Right lobe of liver (tissue), 6 donors: ENCODE results near the gene SNED1. TPM values are rescaled to one million over a fixed set of nuclear protein-coding genes. Genes with fewer than 3 reads are reported as not detected.
A peak's percentile ranks its signal among the peaks of the same experiment; 100 is the strongest.

Experiments
- ATAC-seq, 4 donors: fragments of 200-7000 bp; cut with Tn5 transposase; one replicate each; pipeline ENCODE4 v1.9.1; 2020; ENCODE audit warnings: mild to moderate bottlenecking in 4 of 4, moderate library complexity in 4 of 4
- DNase-seq, 3 donors: peaks; one replicate each; pipeline ENCODE4 v3.0.0-alpha.2; 2020
- H3K27ac ChIP-seq, 3 donors: fragments of 200-600 bp; one replicate each; pipeline ENCODE4 v1.8.0; 2022
- H3K27me3 ChIP-seq, 2 donors: fragments of 200-600 bp; one replicate each; pipeline ENCODE4 v1.8.0; 2022
- H3K36me3 ChIP-seq, 4 donors: fragments of 200-600 bp; sonication (generic) in 1 of 4; one replicate each; pipeline versions ENCODE4 v1.5.1 to v1.8.0; 2017 to 2022; ENCODE audit warnings: control low read depth in 1 of 4
- H3K4me1 ChIP-seq, 4 donors: fragments of 200-600 bp; sonication (generic) in 1 of 4; one replicate each; pipeline versions ENCODE4 v1.5.1 to v1.8.0; 2017 to 2022; ENCODE audit warnings: control low read depth in 1 of 4
- H3K4me3 ChIP-seq, 3 donors: fragments of 200-600 bp; one replicate each; pipeline ENCODE4 v1.8.0; 2022
- H3K9me3 ChIP-seq, 4 donors: fragments of 200-600 bp; sonication (generic) in 1 of 4; one replicate each; pipeline versions ENCODE4 v1.5.1 to v1.8.0; 2017 to 2022; ENCODE audit warnings: control low read depth in 1 of 4
- POLR2A ChIP-seq: fragments of 450-650 bp; IDR thresholded peaks from one replicate; pipeline ENCODE4 v1.6.1; 2017; ENCODE audit warnings: antibody characterized with exemption, mild to moderate bottlenecking
- WGBS: methylation state at CpG from one replicate; pipeline ENCODE4 v1.1.6; 2018; ENCODE audit warnings: low coverage, low lambda C conversion rate; ENCODE audit not compliant: insufficient coverage; ENCODE audit errors: missing lambda C conversion rate; 5-methylcytosine and 5-hydroxymethylcytosine counted together
- intact Hi-C, 2 donors: fragments of 100-400 bp; cut with DNase I; formaldehyde crosslinking; loops; one replicate each; pipeline versions ENCODE4 v1.11.2 to v1.14.1; 2022
- long read RNA-seq: library from polyadenylated mRNA; unstranded; transcript quantifications from one replicate; pipeline ENCODE4 v2.0.0, GENCODE V29; 2019
- total RNA-seq, 6 experiments: library from RNA; depleted of rRNA in 2 of 6; stranded (reverse); fragments of >200 nt in 2 of 6; fragmentation: NEBNext Ultra II Directional in 3 of 6; extraction: Animal tissue kit (Norgen Biotek cat#: 25700) in 3 of 6; gene quantifications; one replicate each; pipeline versions ENCODE4 v1.1.0 to v1.2.4, GENCODE V29; 2016 to 2023
- TF ChIP-seq, protein P1 (sequence below), 4 donors: fragments of 200-600 bp in 3 of 4; fragments of 450-650 bp in 1 of 4; IDR thresholded peaks; one replicate each; pipeline versions ENCODE4 v1.5.1 to v1.8.0; 2016 to 2022; ENCODE audit warnings: antibody characterized with exemption in 4 of 4, mild to moderate bottlenecking in 2 of 4
- donor health status: DM: no; HTN: yes; CAD: no.
- donor health status: DM: no; HTN: no; CAD: no.
- donor health status: DM: no; HTN: no; CAD: no.
- donor health status: DM: no; HTN: yes; CAD: no.
- donor health status: DM: no; HTN: yes; CAD: no.

Gene SNED1
- total RNA-seq: 10 to 100 TPM in 4 of 6 experiments, 1 to 10 TPM in 2; 7.4 to 27.8 (median 13.2) TPM
- long read RNA-seq, partial matches to known transcripts: 0 of 2 reads
- long read RNA-seq, other reads (novel, unspliced or antisense): 2 of 2 reads

DNA sequence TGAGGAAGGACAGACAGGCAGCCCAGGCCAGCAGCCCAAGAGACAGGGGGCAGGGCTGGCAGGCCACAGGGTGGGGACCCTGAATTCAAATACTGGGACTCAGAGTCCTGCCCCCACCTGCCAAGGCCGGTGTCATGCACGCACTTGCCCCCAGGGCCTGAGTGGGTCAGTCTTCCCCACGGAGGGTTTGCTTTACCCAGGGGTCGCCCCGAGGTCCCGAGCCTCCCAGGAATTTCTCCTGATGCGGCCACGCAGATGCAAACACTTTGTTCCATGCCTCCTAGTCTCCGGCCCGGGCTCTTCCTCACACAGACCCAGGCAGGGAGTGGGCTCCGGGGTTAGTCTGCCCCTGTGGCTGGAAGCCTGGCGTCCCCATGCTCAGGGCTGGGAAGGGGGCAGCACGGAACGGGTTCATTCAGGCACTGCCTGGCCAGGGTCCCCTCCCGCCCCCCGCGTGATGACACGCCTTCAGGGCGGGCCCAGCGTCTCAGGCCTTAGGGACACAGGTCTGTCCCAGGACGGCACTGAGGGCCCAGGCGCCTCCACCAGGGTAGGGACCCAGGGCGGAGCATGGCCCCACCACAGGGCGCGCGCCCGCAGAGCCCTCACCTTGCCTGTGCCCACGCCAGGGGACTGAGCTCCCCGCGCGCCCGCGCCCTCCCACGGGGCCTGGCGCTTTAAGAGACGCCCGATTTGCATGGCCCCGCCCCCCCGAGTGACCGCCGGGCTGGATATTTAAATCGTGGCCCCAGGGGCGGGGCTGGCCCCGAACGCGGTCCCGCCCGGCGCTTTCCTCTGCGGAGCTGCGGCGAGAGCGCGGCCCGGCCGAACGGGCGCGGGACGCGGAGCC is at the start of gene SNED1:
Gene SNED1, plus strand, starts transcription at position 763 of the 850 bp plus-strand sequence. CDS start 220 bp downstream, outside the sequence.
- intact Hi-C loops: loop anchor here in 1 of 2 donors (10.0 kb wide), 2 partner anchors 83 to 143 kb away; no protein-coding TSS in a partner anchor
- no peaks in the 10 kb centered on the region for H3K27me3 ChIP-seq
- peak within 1 kb of the TSS; percentile 75 to 91 (median 75) for H3K27ac ChIP-seq
- no peaks in the 10 kb centered on the region for H3K36me3 ChIP-seq
- H3K9me3 ChIP-seq: no peaks in the 10 kb centered on the region
- ATAC-seq (peak; percentile 76 to 87 (median 82)), DNase-seq (peak; percentile 93 to 94 (median 93))
- peak within 1 kb of the TSS; percentile 57 to 88 (median 77) for H3K4me3 ChIP-seq
- 14% methylated on average over 4 of the region's 61 CpGs for WGBS
- TF ChIP-seq, protein P1, sequence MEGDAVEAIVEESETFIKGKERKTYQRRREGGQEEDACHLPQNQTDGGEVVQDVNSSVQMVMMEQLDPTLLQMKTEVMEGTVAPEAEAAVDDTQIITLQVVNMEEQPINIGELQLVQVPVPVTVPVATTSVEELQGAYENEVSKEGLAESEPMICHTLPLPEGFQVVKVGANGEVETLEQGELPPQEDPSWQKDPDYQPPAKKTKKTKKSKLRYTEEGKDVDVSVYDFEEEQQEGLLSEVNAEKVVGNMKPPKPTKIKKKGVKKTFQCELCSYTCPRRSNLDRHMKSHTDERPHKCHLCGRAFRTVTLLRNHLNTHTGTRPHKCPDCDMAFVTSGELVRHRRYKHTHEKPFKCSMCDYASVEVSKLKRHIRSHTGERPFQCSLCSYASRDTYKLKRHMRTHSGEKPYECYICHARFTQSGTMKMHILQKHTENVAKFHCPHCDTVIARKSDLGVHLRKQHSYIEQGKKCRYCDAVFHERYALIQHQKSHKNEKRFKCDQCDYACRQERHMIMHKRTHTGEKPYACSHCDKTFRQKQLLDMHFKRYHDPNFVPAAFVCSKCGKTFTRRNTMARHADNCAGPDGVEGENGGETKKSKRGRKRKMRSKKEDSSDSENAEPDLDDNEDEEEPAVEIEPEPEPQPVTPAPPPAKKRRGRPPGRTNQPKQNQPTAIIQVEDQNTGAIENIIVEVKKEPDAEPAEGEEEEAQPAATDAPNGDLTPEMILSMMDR (IDR thresholded peaks at IDR 0.05): no peak
- TF ChIP-seq POLR2A: peak; percentile 58
- H3K4me1 ChIP-seq: peaks cover 0 to 57% (median 23%) of the 10 kb centered on the region in 4 donors

- no peaks in the 10 kb centered on the region for H3K36me3 ChIP-seq
- no peaks in the 10 kb centered on the region for H3K4me1 ChIP-seq
- ATAC-seq: no peak
- intact Hi-C loops: no loop called here
- no peak overlapping the region for H3K27ac ChIP-seq
- no peak overlapping the region for H3K4me3 ChIP-seq
- TF ChIP-seq, protein P1 (IDR thresholded peaks at IDR 0.05): no peak
- TF ChIP-seq POLR2A: no peak
- DNase-seq: peak in 2 of 3 donors; percentile 42 to 45
- H3K9me3 ChIP-seq: no peaks in the 10 kb centered on the region
- WGBS: 36% methylated on average over 1 of the region's 23 CpGs
- H3K27me3 ChIP-seq: no peaks in the 10 kb centered on the region
Observed at GRCh38 chr2:240948905-240949790, 49.3 kb upstream of the SNED1 start.

DNA sequence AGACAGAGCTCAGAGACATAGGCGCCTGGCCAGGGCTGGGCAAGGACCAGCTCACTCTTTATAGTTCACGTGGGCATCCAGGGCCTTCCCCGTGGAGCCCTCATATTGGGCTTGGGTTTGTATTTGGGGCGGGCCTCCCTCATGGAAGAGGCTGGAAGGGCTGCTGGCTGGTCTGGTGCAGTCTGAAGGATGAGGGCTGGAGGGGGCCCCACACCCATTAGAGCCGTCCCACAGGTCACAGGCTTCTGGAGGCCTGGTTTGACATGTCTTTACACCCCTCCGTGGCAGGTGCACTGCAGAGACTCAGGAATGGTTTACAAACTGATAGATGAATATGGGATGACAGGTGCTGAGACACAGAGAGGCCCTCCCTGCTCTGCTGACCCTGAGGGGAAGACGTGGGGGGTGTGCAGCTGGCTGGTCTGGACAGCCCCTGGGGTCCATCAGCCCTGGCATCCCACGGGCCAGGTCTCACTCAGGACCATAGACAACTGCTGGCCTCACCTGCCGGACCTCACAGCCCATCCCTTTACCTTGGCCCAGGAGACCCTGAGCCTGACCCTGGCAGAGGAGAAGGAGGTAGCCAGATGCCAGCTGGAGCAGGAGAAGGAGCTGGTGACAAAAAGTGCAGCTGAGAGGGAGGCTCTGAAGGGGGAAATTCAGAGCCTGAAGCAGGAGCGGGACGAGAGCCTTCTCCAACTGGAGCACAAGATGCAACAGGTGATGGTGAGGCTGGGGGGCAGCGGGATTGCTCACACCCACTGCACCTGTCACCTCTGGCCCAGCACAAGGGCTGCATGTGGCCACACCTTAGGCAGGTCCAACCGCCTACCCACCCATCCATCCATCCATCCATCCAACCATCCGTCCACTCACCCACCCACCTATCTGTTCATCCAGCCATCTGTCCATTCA is 48.4 kb upstream of the SNED1 start:
- ATAC-seq (no peak), DNase-seq (no peak)
- no peak for TF ChIP-seq POLR2A
- TF ChIP-seq, protein P1 (IDR thresholded peaks at IDR 0.05): no peak
- H3K9me3 ChIP-seq: no peaks in the 10 kb centered on the region
- no peaks in the 10 kb centered on the region for H3K27me3 ChIP-seq
- no peak overlapping the region for H3K4me3 ChIP-seq
- intact Hi-C loops: no loop called here
- no peaks in the 10 kb centered on the region for H3K36me3 ChIP-seq
- H3K27ac ChIP-seq: no peak overlapping the region
- 88% methylated on average over 5 of the region's 14 CpGs for WGBS
- H3K4me1 ChIP-seq: no peaks in the 10 kb centered on the region
